Measurements from ENCODE around the gene CATSPER1.
A peak's percentile ranks its signal among the peaks of the same experiment; 100 is the strongest.

CATSPER1 gene

DNA sequence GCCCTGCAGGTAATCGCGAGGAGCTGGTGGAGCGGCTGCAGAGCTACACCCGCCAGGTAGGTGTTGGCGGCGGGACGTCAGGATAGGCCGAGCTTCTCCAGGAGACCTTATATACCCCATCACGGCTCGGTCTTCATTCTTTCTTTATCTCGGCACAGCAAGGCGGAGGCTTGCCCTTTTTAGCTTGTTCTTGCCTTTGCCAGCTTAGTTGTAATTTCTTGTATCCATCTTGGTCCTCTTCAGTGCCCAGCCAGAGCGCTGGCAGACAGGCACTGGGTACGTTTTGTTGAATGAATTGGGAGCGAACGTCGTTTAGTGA, 26.3 kb upstream of the CATSPER1 start:
- DNase-seq (ENCODE audit: low read depth) = peak; percentile 13
- H3K4me3 ChIP-seq (ENCODE audit: low read depth, low read length) = peak overlapping the region; percentile 96
- TF ChIP-seq, protein P1, sequence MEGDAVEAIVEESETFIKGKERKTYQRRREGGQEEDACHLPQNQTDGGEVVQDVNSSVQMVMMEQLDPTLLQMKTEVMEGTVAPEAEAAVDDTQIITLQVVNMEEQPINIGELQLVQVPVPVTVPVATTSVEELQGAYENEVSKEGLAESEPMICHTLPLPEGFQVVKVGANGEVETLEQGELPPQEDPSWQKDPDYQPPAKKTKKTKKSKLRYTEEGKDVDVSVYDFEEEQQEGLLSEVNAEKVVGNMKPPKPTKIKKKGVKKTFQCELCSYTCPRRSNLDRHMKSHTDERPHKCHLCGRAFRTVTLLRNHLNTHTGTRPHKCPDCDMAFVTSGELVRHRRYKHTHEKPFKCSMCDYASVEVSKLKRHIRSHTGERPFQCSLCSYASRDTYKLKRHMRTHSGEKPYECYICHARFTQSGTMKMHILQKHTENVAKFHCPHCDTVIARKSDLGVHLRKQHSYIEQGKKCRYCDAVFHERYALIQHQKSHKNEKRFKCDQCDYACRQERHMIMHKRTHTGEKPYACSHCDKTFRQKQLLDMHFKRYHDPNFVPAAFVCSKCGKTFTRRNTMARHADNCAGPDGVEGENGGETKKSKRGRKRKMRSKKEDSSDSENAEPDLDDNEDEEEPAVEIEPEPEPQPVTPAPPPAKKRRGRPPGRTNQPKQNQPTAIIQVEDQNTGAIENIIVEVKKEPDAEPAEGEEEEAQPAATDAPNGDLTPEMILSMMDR (conservative IDR thresholded peaks at IDR 0.05; ENCODE audit: low read depth, low read length) = no peak

DNA sequence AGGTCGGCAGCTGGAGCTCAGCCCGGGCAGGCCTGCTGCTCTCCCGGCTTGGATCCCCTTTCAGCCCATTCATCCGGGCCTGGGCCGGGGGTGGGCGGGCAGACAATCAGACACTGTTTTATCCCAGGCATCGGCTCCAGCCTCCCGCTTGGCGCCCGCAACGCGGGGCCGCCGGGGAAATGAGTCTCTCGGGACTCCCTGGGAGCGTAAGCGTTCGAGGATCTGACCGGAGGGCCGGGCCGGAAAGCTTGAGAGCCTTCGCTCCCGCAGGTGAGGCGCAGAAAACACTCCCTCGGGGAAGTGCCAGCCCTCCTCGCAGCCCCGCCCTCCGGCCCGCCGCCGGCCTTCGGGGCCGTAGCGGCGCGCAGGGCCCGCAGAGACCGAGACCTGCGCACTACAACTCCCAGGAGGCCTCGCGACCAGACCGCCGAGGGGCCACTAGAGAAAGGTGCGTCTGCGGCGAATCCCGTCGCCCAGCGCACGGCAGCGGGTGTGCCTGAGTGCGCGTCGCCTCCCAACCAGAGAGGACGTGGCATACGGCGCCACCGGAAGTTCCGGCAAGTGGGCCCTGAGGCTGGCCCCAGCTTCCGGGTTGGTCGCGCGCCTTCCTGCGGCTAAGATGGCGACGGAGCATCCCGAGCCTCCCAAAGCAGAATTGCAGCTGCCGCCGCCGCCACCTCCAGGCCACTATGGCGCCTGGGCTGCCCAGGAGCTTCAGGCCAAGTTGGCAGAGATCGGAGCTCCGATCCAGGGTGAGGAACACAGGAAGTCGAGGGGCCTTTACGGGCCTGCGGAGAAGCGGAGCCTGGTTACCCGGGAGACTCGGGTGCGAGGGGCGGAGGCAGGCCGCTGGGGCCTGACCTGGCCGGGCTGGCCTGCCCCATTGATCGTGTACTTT, 25.7 kb upstream of the CATSPER1 start, which contains the start of gene SF3B2:
TSS of gene SF3B2 (plus strand) at position 599 of the 898 bp plus-strand sequence. CDS start at position 620, 21 bp downstream.
- peak within 1 kb of the TSS; percentile 96 for H3K4me3 ChIP-seq (ENCODE audit: low read depth, low read length)
- DNase-seq (ENCODE audit: low read depth) = peak; percentile 99
- TF ChIP-seq, protein P1 (conservative IDR thresholded peaks at IDR 0.05; ENCODE audit: low read depth, low read length) = no peak

DNA sequence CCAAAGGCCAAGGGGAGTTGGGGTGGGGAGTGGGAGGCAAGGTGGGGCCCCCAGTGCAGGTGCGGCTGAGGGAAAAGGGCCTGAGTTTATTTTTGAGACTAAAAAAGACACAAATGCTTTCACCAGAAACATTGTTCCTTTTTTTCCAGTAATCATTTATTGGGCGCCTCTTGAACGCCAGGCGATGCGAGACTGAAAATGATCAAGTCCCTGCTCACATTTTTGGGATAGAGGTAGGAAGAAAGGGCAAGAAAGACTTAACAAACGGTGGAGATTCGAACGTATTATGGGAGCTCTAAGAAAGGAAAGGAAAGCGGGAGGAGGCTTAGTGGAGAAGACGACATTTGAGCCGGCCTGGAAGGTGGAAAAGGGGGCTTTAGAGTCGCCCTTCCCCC, 25.1 kb upstream of the CATSPER1 start:
- peak overlapping the region; percentile 96 for H3K4me3 ChIP-seq (ENCODE audit: low read depth, low read length)
- no peak for DNase-seq (ENCODE audit: low read depth)
- TF ChIP-seq, protein P1 (conservative IDR thresholded peaks at IDR 0.05; ENCODE audit: low read depth, low read length) = no peak

DNA sequence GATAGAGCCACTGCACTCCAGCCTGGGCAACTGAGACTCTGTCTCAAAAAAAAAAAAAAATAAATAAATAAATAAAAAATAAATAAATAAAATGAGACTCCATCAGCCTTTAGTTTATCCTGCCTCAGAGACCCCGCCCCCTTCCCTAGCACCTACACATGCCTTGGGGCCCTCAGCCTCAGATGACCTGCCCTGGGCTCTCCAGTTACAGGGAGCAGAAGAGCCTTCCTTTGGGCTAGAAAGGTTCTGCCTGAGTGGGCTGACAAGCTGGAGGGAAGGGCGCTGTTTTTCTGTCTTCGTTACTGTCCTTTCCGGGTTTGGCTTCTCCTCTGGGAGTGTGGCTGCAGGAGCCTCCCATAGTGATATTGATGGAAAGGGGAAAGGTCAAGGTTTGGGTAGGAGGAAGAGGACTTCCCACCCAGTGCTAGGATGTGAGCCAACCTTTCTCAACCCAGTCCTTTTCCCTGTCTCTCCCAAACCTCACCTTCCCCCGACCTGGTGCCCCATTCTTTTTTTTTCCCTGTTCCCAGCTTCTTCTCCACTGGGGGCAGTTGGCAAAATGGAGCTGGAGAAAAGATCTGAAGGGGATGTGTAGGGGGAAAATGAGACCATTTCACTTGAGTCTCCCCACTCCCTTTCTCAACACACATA, 24.4 kb upstream of the CATSPER1 start:
- H3K4me3 ChIP-seq (ENCODE audit: low read depth, low read length) = no peak overlapping the region
- DNase-seq (ENCODE audit: low read depth) = no peak
- TF ChIP-seq, protein P1 (conservative IDR thresholded peaks at IDR 0.05; ENCODE audit: low read depth, low read length) = no peak

DNA sequence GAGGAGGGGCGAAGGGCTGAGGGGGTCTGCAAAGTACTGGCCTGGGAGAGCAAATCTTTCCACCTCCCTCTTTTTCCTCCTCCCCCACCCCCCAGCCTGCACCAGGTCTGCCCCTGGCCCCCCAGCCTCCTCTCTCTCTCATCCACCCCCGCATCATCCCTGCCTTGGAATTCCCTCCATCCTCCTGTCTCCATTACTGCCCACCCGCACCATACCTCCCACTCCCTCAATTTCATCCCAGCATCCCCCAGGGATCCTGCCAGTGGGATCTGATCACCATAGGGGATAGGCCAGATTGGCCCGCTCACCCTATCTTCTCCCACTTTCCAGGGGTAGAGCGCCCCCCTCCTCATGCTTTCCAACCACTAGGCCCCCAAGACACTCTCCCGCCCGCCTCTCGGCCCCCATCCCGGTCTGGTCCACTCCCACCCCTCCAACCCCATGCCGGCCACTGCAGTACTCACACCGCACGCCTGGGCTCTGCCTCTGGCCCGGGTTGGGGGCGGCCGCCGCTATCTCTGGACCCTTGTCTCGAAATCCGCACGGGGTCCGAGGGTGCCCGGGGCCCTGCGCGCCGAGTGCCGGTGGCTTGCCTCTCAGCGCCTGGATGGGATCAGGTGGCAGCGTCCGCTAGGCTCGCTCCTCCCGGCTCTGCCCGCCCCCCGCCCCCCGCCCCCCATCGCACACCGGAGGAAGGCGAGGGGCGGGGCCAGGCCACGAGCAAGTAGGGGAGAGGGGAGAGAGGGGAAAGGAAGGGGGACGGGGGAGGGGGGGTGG, 22.5 kb upstream of the CATSPER1 start, which contains the start of gene GAL3ST3:
TSS of gene GAL3ST3 (minus strand) at position 615 of the 777 bp plus-strand sequence. CDS start 3,746 bp downstream, outside the sequence.
- peak within 1 kb of the TSS; percentile 28 for H3K4me3 ChIP-seq (ENCODE audit: low read depth, low read length)
- no peak for DNase-seq (ENCODE audit: low read depth)
- TF ChIP-seq, protein P1 (conservative IDR thresholded peaks at IDR 0.05; ENCODE audit: low read depth, low read length) = no peak

DNA sequence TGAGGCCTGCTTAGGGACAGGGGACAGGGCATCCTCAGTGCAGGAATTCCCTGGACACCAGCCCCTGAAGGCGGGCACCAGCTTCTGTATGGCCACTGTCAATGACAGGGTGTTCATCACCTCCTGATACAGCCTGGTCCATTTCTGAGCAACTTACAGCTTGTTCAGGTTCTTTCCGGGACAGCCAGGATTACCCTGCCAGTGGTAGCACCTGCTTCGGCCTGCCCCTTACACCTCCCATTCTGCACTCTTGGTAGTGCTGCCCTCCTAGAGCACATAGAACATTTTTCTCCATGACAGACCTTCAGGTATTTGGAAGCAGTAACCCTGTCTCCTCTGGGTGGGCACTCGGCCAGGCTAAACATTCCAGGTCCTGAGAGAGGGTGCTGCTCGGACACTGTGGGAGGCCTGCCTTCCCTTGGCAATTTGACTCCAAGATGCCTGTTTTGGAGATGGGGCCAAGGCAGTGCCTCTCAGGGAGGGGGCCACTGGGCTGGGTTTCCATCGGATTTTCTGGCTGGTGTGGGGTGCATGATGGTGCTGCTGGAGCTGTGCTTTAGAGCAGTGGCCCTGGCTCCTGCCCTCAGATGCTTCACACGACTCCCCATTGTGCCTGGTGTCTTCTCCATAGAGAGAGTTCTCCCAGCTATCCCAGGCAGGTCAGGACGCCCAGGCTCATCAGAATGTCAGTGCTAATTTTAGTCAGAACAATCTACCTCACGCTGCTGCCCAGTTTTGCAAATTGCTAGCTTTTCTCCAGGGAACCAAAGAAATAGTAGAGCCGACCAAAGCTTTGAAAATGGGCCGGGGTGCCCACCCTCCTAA, 21.5 kb upstream of the CATSPER1 start:
- H3K4me3 ChIP-seq (ENCODE audit: low read depth, low read length) = no peak overlapping the region
- DNase-seq (ENCODE audit: low read depth) = peak; percentile 24
- TF ChIP-seq, protein P1 (conservative IDR thresholded peaks at IDR 0.05; ENCODE audit: low read depth, low read length) = no peak

Data from choroid plexus epithelial cell (primary cell).